Measurements from ENCODE around the gene TEX51.

GRCh38 chr2:126849054-126849453 is 49.6 kb upstream of the TEX51 start:
- TF ChIP-seq CTCF (conservative IDR thresholded peaks at IDR 0.05) (no peak), ZFX (IDR thresholded peaks at IDR 0.05) (no peak)

All from C4-2B (cell line).